ENCODE results near the gene GCGR.

GRCh38 chr17:81824595-81824994 lies 20.6 kb downstream of the GCGR start:
- TF ChIP-seq, protein P1, sequence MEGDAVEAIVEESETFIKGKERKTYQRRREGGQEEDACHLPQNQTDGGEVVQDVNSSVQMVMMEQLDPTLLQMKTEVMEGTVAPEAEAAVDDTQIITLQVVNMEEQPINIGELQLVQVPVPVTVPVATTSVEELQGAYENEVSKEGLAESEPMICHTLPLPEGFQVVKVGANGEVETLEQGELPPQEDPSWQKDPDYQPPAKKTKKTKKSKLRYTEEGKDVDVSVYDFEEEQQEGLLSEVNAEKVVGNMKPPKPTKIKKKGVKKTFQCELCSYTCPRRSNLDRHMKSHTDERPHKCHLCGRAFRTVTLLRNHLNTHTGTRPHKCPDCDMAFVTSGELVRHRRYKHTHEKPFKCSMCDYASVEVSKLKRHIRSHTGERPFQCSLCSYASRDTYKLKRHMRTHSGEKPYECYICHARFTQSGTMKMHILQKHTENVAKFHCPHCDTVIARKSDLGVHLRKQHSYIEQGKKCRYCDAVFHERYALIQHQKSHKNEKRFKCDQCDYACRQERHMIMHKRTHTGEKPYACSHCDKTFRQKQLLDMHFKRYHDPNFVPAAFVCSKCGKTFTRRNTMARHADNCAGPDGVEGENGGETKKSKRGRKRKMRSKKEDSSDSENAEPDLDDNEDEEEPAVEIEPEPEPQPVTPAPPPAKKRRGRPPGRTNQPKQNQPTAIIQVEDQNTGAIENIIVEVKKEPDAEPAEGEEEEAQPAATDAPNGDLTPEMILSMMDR (IDR thresholded peaks at IDR 0.05): no peak
- TF ChIP-seq POLR2A (IDR thresholded peaks at IDR 0.05) (no peak), POLR2AphosphoS5 (IDR thresholded peaks at IDR 0.05) (no peak)
